Stimulated activated CD8-positive, alpha-beta memory T cell treated with anti-CD3 and anti-CD28 coated beads, Interleukin-2, amount 100 ng/mL, for 1 hour (primary cell): ENCODE measurements around the gene KSR2.

Experiments
- DNase-seq, 2 donors: peaks; one replicate each; pipeline ENCODE4 v3.0.0-alpha.2; 2020; ENCODE audit warnings: low read depth in 2 of 2

KSR2 gene

GRCh38 chr12:117498880-117499279, 469.9 kb downstream of the KSR2 start:
- no peak for DNase-seq

GRCh38 chr12:117498256-117498655, 470.5 kb downstream of the KSR2 start:
- no peak for DNase-seq

DNA sequence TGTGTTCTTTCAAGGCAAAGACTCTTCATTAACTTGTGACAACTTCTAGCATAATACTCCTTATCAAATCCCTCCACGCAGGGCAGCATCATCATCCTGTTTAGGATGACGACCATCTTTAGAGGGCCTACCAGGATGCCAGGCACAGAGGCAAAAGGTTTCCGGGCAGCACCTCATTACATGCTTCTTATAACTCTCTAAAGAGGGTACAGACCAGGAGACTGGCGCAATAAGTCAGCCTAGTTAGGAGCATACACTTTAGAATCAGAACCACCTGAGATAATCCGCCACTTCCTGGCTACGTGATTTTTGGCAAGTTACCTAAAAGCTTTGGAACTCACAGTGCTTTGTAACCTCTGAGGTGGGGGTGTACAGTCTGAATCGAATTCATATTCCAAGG, 471.4 kb downstream of the KSR2 start:
- DNase-seq = no peak

DNA sequence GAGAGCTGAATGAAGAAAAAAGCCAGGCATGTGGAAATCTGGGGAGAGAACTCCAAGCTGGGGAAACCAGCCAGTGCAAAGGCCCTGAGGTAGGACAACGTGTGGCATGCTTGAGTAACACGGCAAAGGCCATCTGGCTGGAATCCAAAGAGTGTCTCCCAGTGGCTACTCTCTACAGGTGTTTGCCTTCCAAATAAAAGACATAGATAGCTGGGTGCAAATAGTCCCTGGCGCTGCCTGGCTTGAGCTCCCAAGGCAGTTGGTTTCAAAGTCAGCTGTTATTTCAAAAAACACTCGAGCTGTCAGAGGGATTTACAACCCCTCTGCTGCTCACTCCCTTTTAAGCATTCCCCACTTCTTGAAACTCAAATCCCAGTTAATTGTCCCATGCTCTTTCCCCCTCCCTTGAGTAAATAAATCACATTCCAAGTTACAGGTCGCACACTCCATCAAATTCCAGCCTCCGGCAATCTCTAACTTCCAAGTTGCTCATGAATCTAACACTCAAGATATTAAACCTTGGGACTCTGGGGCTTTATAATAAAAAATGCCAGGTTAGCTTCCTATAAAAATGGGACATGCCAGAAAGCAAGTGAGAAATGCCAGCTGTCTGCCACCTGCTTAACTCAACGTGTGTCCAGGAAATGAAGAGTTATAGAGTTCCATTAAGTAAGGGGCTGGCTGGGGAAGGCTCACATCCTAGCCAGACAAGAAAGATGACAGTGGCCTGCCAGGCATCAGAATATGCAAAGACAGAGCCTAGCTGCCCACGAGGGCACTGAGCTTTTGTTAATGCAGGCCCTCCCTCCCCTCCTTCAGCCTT, 473.7 kb downstream of the KSR2 start:
- DNase-seq = no peak

GRCh38 chr12:117491711-117492110, 477.1 kb downstream of the KSR2 start:
- DNase-seq = no peak

DNA sequence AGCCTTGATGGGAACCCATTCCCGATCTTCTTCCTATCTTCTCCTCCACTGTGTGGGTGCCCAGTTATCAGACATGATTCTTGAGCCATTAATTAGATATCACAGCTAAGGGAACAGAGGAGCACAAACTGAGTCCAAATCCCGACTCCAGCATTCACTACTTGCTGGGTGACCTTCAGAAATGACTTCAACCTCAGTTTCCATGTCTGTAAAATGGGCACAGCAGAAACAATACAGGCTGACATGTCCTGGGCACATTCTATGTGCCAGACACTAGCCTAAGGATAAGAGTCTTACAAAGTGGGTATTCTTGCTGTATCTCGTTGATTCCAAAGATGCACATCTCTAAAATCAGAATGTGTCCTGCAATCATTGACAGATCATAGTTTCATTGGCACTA, 478.7 kb downstream of the KSR2 start:
- DNase-seq = no peak

DNA sequence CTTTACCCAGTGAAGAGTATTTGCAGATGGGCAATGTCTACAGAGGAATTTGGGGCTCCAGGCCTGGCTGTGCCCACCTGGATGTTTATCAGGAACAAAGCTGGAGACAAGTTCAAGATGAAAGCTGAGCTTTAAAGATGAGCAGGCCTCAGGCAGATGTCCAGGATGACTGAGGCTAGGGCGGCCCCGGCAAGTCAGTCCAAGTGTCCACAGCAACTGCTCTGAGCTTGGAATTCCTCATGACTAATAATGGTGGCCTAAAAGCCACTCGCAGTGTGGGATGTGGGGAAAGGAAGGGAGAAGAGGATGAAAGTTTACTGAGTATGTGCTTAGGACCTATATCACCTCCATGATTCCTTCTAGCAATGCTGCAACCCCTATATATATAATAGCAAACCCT, 479.1 kb downstream of the KSR2 start:
- DNase-seq = no peak

GRCh38 chr12:117486840-117487659, 481.7 kb downstream of the KSR2 start:
- DNase-seq = no peak

DNA sequence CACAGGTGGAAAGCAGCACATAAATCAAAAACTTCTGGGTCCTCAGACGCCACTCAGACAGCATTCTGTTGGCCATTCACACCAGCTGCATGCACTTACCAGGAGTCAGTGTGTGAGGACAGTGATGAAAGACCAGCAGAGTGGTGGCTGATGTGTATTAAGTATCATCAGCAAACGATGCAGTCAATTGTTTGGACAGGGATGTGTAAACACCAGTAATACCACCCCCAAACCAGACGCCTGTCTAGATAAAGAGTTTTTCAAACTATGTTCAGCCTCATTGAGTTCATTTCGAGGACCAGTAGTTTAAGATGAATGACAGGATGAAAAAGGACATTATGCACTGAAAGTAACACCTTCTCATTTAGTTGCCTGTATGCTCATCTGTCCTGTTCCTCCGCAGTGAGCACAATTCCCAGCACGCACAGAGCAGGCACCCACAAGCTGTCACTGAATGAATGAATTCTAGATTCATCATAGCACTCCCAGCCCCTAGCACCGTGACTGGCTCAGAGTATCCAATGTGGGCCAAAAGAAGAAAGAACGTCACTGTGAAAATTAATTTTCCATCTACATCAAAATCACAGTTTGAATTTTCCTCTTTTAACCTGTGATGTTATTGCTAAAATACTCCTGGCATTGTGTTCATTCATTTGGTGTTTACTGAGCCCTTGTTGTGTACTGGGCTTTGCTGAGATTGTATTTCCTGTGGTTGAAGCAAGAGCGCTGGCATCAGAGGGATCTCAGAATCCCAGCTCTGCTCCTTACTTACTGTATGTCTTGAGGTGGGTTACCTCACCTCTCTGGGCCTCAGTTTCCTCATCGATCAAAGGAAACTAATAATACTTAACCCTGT, 482.6 kb downstream of the KSR2 start:
- DNase-seq = no peak

DNA sequence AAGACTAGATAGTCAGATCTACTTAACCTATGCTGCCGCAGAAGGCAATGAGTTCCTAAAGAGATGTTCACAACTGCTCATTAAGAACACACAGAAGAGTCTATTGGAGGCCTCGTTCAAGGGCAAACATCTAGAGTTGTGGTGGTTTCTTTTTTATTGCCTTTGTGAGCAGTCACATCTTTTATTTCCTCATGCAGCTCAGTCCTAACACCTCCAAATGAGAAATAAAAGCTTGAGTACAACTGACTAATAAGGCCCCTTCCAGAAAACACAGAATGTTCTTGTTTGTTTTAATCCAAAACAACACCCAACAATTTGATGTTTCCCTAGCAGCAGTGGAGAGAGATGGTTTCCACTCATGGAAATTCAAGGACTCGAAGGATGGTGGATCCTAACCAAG, 483.9 kb downstream of the KSR2 start:
- DNase-seq = no peak

- DNase-seq = no peak
These were observed 485.3 kb downstream of the KSR2 start for GRCh38 chr12:117483501-117483900.

DNA sequence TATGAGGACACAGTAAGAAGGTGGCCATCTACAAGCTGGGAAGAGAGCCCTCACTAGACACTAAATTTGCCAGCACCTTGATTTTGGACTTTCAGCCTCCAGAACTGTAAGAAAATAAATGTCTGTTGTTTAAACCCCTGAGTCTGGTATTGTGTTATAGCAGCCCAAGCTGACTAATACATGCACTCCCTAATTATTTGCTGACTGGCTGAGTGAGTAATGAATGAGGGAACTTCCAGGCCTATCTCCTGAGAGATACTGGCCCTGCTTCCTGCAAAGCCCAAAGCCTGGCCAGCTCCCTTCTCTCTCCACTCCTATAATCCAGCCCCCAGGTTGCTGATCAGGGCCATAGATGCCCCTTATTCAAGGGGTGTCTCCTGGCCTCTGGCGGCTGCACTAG, 487.3 kb downstream of the KSR2 start:
- no peak for DNase-seq

- no peak for DNase-seq
These were observed 492.4 kb downstream of the KSR2 start for GRCh38 chr12:117476341-117476740.

DNA sequence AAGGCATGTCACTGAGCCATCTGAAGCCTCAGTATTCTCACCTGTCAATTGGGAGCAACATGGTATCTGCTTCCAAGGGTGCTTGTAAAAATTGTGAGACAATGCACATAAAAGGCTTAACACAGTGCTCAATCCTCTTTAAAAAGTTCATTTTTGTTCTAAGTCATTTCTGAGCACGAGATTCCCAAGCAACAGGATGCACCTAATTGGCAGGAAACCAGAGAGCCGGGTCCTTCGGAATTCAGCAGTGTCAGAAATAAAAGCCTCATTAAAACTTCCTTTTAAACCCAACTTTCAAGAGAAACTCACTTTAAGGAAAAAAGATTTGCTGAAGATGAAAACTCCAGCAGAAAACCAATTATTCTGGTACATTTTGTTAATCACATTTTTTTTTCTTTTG, 494.9 kb downstream of the KSR2 start:
- no peak for DNase-seq

DNA sequence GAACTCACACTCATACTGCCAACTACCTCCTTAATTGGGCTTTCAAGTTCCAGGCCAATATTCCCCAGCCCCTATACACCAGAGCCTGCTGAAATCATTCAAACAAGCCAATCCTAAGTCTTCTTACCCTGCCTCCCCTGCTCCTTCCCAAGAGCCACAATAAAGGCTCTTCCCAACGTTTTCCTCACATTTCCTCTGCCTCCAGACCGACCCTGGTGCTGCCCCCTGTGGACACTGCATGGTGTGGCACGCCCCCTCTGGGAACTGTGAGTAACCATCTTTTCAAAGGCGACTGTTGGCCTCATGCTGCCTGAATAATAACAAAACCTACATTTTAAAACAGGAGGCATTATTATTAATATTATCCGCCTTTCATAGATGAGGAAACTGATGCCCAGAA, 495.8 kb downstream of the KSR2 start:
- no peak for DNase-seq

DNA sequence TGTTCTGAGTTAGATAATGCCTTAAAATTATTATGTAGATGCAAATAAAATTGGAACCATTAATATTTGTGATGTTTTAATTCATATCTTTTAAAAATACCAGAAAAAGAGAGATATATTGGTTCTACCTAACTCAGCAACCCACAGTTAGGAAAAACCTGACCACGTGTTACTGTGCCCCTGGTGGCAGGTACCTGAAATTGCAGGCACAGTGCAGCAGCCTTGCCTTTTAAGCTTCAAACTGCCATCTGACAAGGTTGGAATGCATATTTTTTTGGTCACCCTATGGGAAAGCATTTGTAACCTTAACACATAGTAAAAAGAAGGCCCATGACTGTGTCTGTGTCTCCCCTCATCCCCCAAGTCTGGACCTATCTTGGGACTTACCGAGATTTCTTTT, 498.0 kb downstream of the KSR2 start:
- no peak for DNase-seq

DNA sequence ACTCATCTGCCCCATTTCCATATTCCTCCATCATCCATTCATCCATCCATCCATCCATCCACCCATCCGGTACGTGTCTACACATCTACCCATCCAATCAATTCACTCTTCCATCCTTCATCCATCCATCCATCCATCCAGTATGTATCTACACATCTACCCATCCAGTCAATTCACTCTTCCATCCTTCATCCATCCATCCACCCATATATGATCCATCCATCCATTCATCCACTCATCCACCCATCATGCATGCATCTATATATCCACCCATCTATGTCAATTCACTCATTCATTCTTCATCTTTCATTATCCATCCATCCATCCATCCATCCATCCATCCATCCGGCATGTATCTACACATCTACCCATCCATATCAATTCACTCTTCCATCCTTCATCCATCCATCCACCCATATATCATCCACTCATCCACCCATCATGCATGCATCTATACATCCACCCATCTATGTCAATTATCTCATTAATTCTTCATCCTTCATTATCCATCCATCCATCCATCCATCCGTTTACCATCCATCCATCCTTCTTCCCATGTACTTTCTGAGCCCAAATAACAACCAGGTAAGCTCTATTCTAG, 498.8 kb downstream of the KSR2 start:
- no peak for DNase-seq

GRCh38 chr12:117468016-117468415, 500.8 kb downstream of the KSR2 start:
- DNase-seq = no peak

DNA sequence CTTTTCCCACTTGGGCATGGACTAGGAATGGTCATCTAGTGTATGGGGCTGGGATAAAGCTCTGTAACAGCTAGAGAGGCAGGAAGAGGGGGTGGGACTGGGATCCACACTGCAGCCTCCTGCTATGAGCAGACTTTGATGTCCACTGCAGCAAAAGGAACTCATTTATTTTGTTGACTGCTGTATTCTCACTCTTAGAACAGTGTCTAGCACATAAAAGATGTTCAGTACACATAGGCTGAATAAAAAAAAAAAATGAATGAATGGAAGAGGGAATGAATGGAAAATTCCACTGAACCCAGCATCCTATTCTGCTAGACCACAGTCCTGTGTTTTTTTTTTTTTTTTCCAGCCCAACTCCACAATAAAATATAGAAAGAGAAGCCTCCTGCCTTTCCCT, 501.2 kb downstream of the KSR2 start:
- DNase-seq = no peak

DNA sequence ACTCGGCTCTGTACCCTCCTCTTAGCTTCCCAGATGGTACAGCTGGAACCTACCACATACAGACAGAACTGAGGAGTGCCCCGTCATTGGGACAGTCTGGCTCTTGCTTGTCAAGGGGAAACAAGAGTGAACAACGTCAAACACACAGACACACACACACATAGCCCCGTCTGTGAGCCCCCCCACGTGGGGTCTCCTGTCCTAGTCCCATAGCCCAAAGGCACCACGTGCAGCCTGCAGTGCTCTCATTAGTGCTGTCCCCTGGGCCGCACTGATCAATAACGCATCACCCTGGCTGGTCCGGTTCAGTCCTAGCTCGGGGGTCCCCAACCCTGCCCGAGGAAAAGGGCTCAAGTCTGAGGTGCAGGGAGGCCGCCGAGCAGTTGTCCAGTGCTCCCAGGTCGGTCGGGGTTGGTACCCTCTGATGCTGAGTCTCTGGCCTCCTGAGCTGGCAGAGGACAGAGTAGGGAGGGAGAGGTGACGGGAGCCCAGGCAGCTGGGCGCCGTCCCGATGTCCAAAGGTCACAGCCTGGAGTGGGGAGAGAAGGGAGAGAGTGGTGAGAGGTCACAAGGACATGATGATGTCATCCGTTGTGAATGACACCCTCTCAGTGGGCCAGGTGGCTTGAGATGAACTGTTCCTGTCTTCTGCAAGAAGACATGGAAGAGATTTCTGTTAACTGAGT, 502.0 kb downstream of the KSR2 start:
- no peak for DNase-seq

DNA sequence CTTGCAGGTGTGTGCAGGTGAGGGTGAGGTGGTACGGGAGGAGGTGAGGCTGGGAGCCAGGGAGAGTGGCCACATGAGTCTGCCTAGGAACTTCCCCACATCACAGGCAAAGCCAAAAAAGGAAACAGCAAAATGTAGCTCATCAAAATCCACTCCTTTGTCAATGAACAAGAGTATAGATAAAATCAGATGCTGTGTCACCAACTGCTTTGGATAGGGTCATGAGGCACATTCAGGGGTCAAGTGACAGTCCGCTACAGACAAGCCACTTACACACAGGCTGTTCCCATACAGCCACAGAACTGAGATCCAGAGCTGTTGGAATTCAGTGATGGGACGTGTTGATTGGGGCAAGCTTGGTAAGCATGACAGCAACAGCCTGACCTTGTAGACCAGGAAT, 507.1 kb downstream of the KSR2 start:
- no peak for DNase-seq
